ENCODE measurements around the gene SNPH.

SNPH gene

GRCh38 chr20:1282966-1283365 lies 16.9 kb downstream of the SNPH start:
- no peak overlapping the region for H3K4me3 ChIP-seq (ENCODE audit: low read depth, low read length)
- DNase-seq (ENCODE audit: low read depth), result no peak
- no peak for TF ChIP-seq CTCF (IDR thresholded peaks at IDR 0.05; ENCODE audit: insufficient read depth, low read depth, low read length, missing control alignments)

- H3K4me3 ChIP-seq (ENCODE audit: low read depth, low read length), result no peak overlapping the region
- no peak for DNase-seq (ENCODE audit: low read depth)
- TF ChIP-seq CTCF (IDR thresholded peaks at IDR 0.05; ENCODE audit: insufficient read depth, low read depth, low read length, missing control alignments), result no peak
Measured at GRCh38 chr20:1283522-1284510, 17.7 kb downstream of the SNPH start.

- no peak for DNase-seq (ENCODE audit: low read depth)
- no peak for TF ChIP-seq CTCF (IDR thresholded peaks at IDR 0.05; ENCODE audit: insufficient read depth, low read depth, low read length, missing control alignments)
- no peak overlapping the region for H3K4me3 ChIP-seq (ENCODE audit: low read depth, low read length)
Measured at GRCh38 chr20:1286267-1287024, 20.4 kb downstream of the SNPH start.

- no peak for DNase-seq (ENCODE audit: low read depth)
- TF ChIP-seq CTCF (IDR thresholded peaks at IDR 0.05; ENCODE audit: insufficient read depth, low read depth, low read length, missing control alignments), result no peak
- H3K4me3 ChIP-seq (ENCODE audit: low read depth, low read length), result no peak overlapping the region
Measured at GRCh38 chr20:1287306-1287705, 21.2 kb downstream of the SNPH start.

GRCh38 chr20:1287787-1288569 lies 21.9 kb downstream of the SNPH start:
- no peak for DNase-seq (ENCODE audit: low read depth)
- H3K4me3 ChIP-seq (ENCODE audit: low read depth, low read length), result no peak overlapping the region
- no peak for TF ChIP-seq CTCF (IDR thresholded peaks at IDR 0.05; ENCODE audit: insufficient read depth, low read depth, low read length, missing control alignments)

GRCh38 chr20:1291191-1291741 lies 25.2 kb downstream of the SNPH start:
- DNase-seq (ENCODE audit: low read depth), result no peak
- no peak overlapping the region for H3K4me3 ChIP-seq (ENCODE audit: low read depth, low read length)
- no peak for TF ChIP-seq CTCF (IDR thresholded peaks at IDR 0.05; ENCODE audit: insufficient read depth, low read depth, low read length, missing control alignments)
